Ovary (tissue), 9 donors: ENCODE measurements around the gene PRKCE. TPM values are rescaled to one million over a fixed set of nuclear protein-coding genes. Genes with fewer than 3 reads are reported as not detected.

ENCODE experiments used
- DNase-seq, 5 donors: peaks; one replicate each; pipeline ENCODE4 v3.0.0-alpha.2; 2019 to 2020
- H3K27ac ChIP-seq, 2 donors: fragments of 200-600 bp; one replicate each; pipeline versions ENCODE4 v1.5.1 to v1.8.0; 2019 to 2022
- H3K27me3 ChIP-seq: fragments of 200-600 bp; one replicate; pipeline ENCODE4 v1.8.0; 2022
- H3K36me3 ChIP-seq: fragments of 200-600 bp; sonication (generic); one replicate; pipeline ENCODE4 v1.5.1; 2019
- H3K4me1 ChIP-seq: one replicate; pipeline ENCODE4 v1.8.1; 2013; ENCODE audit warnings: mild to moderate bottlenecking, moderate library complexity; ENCODE audit not compliant: insufficient read depth
- H3K4me3 ChIP-seq: fragments of 200-600 bp; sonication (generic); one replicate; pipeline ENCODE4 v1.5.1; 2017
- H3K9me3 ChIP-seq, 2 donors: fragments of 200-600 bp in 1 of 2; sonication (generic) in 1 of 2; one replicate each; pipeline versions ENCODE4 v1.5.1 to v1.8.1; 2013 to 2019; ENCODE audit warnings: mild to moderate bottlenecking in 1 of 2, moderate library complexity in 1 of 2
- EP300 ChIP-seq: sonication (generic); formaldehyde crosslinking; IDR thresholded peaks from one replicate; pipeline ENCODE4 v1.6.1; 2017; ENCODE audit warnings: antibody characterized with exemption
- POLR2A ChIP-seq: fragments of 450-650 bp; IDR thresholded peaks from one replicate; pipeline ENCODE4 v1.6.1; 2017; ENCODE audit warnings: antibody characterized with exemption, mild to moderate bottlenecking, moderate library complexity
- WGBS, 3 donors: extraction: QIAGEN DNeasy Blood & Tissue Kit in 1 of 3; methylation state at CpG; one replicate each; pipeline versions ENCODE4 v1.1.5 to v1.1.7; 2013 to 2017; 5-methylcytosine and 5-hydroxymethylcytosine counted together
- intact Hi-C, 4 donors: fragments of 100-400 bp; cut with DNase I; formaldehyde crosslinking; loops; one replicate each; pipeline versions ENCODE4 v1.11.0 to v1.15.1; 2022 to 2023
- polyA plus RNA-seq, 2 donors: library from polyadenylated mRNA; stranded (reverse); fragments of 200-250 nt in 1 of 2; fragments of 350-450 nt in 1 of 2; fragmentation: Illumina TruSeq in 1 of 2; extraction: RNeasy Lipid Tissue Mini Kit (QIAGEN cat#74804) in 1 of 2; gene quantifications; one replicate each; pipeline ENCODE4 v1.2.3, GENCODE V29; 2013 to 2014
- total RNA-seq, 7 donors: library from RNA; depleted of rRNA in 2 of 7; stranded (reverse); fragments of >200 nt in 2 of 7; fragmentation: NEBNext Ultra II Directional in 3 of 7; extraction: Animal tissue kit (Norgen Biotek cat#: 25700) in 3 of 7; gene quantifications; one replicate each; pipeline versions ENCODE4 v1.1.0 to v1.2.4, GENCODE V29; 2016 to 2023
- TF ChIP-seq, protein P1 (sequence below), 3 donors: fragments of 450-650 bp in 2 of 3; fragments of 200-600 bp in 1 of 3; IDR thresholded peaks; one replicate each; pipeline versions ENCODE4 v1.5.1 to v1.8.0; 2016 to 2022; ENCODE audit warnings: antibody characterized with exemption in 3 of 3, mild to moderate bottlenecking in 1 of 3
- donor health status: DM: no; HTN: no; CAD: no; lungs with moderate emphysema.
- donor health status: DM: no; HTN: no; CAD: no.
- donor health status: Bipolar disorder and iron deficiency.
- donor health status: DM: yes; HTN: yes; CAD: no.
- donor health status: DM: no; HTN: no; CAD: no.
- donor health status: DM: yes; HTN: yes; CAD: no.

The PRKCE gene
- total and polyA plus RNA-seq, 9 donors, result 3.1 to 22.8 (median 12.8) TPM

DNA sequence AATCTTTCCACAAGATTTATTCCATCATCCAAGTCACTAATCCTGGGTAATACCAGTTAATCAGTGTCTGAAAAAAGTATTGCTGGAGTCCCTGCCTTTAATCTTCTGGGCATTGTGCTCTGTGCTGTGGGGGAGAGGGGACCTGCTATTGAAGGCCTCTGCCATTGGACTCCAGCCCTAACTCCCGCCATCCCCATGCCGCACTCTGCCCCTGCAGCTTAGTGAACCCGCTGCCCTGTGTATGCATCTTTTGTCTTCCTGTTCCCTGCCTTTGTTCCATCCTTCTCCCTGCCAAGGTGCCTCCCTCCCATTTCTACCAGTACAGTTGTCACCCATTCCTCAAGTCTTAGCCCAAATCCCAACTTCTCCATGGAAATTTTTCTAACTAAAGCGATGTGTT, 532.0 kb downstream of the PRKCE start:
- TF ChIP-seq POLR2A (no peak), EP300 (no peak)
- TF ChIP-seq, protein P1, sequence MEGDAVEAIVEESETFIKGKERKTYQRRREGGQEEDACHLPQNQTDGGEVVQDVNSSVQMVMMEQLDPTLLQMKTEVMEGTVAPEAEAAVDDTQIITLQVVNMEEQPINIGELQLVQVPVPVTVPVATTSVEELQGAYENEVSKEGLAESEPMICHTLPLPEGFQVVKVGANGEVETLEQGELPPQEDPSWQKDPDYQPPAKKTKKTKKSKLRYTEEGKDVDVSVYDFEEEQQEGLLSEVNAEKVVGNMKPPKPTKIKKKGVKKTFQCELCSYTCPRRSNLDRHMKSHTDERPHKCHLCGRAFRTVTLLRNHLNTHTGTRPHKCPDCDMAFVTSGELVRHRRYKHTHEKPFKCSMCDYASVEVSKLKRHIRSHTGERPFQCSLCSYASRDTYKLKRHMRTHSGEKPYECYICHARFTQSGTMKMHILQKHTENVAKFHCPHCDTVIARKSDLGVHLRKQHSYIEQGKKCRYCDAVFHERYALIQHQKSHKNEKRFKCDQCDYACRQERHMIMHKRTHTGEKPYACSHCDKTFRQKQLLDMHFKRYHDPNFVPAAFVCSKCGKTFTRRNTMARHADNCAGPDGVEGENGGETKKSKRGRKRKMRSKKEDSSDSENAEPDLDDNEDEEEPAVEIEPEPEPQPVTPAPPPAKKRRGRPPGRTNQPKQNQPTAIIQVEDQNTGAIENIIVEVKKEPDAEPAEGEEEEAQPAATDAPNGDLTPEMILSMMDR (IDR thresholded peaks at IDR 0.05), result no peak
- Histone ChIP-seq H3K9me3 (no peaks in the 10 kb centered on the region), H3K4me3 (no peak overlapping the region), H3K27ac (no peak overlapping the region), H3K27me3 (no peaks in the 10 kb centered on the region), H3K4me1 (peaks cover 13% of the 10 kb centered on the region), H3K36me3 (no peaks in the 10 kb centered on the region)
- intact Hi-C loops, result no loop called here
- DNase-seq, result no peak
- WGBS, 3 donors, result 66 to 81% (median 75%) methylated on average over 4 of the region's 4 CpGs

DNA sequence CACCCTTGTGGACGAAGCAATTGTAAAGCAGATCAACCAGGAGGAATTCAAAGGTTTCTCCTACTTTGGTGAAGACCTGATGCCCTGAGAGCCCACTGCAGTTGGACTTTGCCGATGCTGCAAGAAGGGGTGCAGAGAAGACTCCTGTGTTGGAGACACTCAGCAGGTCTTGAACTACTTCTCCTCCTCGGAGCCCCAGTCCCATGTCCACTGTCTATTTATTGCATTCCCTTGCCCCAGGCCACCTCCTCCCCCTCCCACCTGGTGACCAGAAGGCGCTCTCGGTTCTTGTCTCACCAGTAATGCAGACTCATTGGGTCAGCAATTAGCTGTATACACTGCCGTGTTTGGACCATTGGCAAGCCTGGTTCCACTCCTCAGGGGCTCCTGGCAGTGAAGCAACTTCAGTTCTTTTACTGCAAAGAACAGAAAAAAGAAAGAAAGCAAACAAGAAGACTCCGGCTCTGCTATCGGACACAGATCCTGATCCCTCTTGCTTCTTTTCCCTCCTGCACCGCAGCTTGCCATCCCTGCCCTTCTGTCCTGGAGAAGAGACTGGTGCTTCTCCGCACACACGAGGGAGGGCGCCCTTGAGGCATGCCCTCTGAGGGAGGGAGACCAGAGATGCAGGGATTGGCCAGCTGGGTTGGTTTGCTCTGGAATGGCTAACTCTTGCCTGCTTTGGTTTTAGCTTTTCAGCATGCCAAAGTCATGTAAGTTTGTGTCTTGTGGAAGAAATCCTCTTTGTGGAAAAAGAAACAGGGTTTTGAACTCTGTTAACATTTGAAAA, 533.5 kb downstream of the PRKCE start:
- no peak for DNase-seq
- 86% methylated on average over 12 of the region's 12 CpGs for WGBS, 3 donors
- TF ChIP-seq EP300, result no peak
- no peak for TF ChIP-seq POLR2A
- TF ChIP-seq, protein P1 (IDR thresholded peaks at IDR 0.05), result no peak
- Histone ChIP-seq H3K9me3 (no peaks in the 10 kb centered on the region), H3K4me3 (no peak overlapping the region), H3K36me3 (no peaks in the 10 kb centered on the region), H3K4me1 (peaks cover 7% of the 10 kb centered on the region), H3K27ac (no peak overlapping the region), H3K27me3 (no peaks in the 10 kb centered on the region)
- intact Hi-C loops, result no loop called here

DNA sequence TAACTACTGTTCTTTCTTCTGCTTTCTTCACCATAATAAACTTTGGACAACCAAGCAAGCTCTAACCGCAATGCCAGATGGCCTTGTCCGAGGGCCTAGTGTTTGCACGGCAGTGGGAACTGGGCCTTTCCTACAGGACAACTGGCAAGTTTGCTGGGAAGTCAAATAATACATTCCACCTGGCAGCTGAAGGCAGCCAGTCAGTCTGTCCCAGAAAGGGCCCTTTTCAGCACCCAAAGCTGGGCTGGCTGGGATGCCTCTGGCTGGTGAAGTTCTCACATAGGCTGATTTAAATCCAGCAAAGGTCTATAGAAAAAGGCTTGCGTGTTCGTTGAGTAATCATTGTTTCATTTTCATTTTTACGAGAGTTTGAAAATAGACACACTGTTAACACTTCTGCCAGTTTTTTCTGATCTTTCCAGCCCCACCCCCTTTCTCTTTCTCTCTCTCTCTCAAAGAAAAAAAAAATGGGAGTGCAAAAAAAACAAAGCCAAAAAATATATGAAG, 535.7 kb downstream of the PRKCE start:
- peak; percentile 50 to 63 (median 58) for DNase-seq
- Histone ChIP-seq H3K27ac (peak overlapping the region; percentile 5 to 93), H3K4me1 (peaks cover 5% of the 10 kb centered on the region), H3K9me3 (no peaks in the 10 kb centered on the region), H3K27me3 (no peaks in the 10 kb centered on the region), H3K4me3 (peak overlapping the region; percentile 4), H3K36me3 (no peaks in the 10 kb centered on the region)
- intact Hi-C loops, result no loop called here
- TF ChIP-seq POLR2A (no peak), EP300 (no peak)
- TF ChIP-seq, protein P1 (IDR thresholded peaks at IDR 0.05), result no peak
- 2 to 7% (median 6%) methylated on average over 6 of the region's 6 CpGs for WGBS, 3 donors

DNA sequence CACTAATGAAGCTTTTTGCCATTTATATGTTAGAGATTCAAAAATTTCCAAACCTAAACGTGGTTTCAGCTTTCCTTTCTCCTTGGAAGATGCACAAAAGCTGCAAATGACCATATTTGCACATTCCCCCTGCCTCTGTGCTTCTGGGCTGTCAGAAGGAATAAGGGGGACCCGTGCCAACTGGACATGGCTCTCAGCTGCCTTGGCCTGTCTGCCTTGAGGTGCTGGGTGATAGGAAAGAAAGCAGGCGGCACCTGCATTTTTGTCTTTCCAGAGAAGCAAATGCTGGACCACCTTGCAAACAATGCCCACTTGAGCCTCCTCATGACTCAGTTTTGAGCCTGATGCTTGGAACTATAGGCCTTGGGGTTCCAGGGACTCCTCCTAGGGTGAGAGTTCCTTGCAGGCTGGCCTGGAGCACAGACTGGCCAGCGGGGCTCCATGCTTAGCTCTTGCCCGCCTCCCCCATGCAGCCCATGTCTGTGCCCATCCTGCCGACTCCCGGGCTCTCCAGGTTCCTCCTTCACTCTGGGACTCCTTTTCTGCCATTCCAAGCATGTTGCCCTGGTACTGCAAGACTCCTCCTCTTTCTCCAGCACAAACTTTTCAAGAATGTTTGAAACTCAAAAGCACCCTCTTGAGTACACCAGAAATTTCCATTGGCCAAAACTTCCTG, 536.7 kb downstream of the PRKCE start:
- intact Hi-C loops, result no loop called here
- Histone ChIP-seq H3K4me1 (peaks cover 5% of the 10 kb centered on the region), H3K9me3 (no peaks in the 10 kb centered on the region), H3K27ac (no peak overlapping the region), H3K4me3 (no peak overlapping the region), H3K27me3 (no peaks in the 10 kb centered on the region), H3K36me3 (no peaks in the 10 kb centered on the region)
- TF ChIP-seq, protein P1 (IDR thresholded peaks at IDR 0.05), result no peak
- TF ChIP-seq EP300, result no peak
- TF ChIP-seq POLR2A, result no peak
- DNase-seq, result no peak
- 71 to 75% (median 72%) methylated on average over 7 of the region's 7 CpGs for WGBS, 3 donors
